Measurements from ENCODE around the gene ZNF423. TPM values are rescaled to one million over a fixed set of nuclear protein-coding genes. Genes with fewer than 3 reads are reported as not detected.

Gene ZNF423
- total RNA-seq, 3 donors from 2014 or later (not counting 1 experiment from before 2014, with no cell fraction given) = not detected

GRCh38 chr16:49623501-49624266 lies 232.2 kb downstream of the ZNF423 start:
- WGBS (ENCODE audit: insufficient coverage) = 83% methylated on average over 6 of the region's 8 CpGs
- H3K27ac Mint-ChIP-seq = no peak overlapping the region
- Histone ChIP-seq H3K36me3 (ENCODE audit: control insufficient read depth, insufficient read depth, low read length) (no peaks in the 10 kb centered on the region), H3K27me3 (ENCODE audit: control insufficient read depth, insufficient read depth, low read length) (no peaks in the 10 kb centered on the region), H3K4me3 (ENCODE audit: low read length) (no peak overlapping the region), H3K9me3 (ENCODE audit: control insufficient read depth, insufficient read depth, low read length) (peaks cover 3% of the 10 kb centered on the region), H3K4me1 (ENCODE audit: control insufficient read depth, insufficient read depth, low read length) (no peaks in the 10 kb centered on the region), H3K27ac (ENCODE audit: low read length) (no peak overlapping the region)
- intact Hi-C loops (cut with micrococcal nuclease) = no loop called here
- no peaks in the 10 kb centered on the region for H3K36me3 Mint-ChIP-seq
- TF ChIP-seq CTCF (IDR thresholded peaks at IDR 0.05) = no peak
- H3K9me3 Mint-ChIP-seq = no peaks in the 10 kb centered on the region
- no peaks in the 10 kb centered on the region for H3K27me3 Mint-ChIP-seq (ENCODE audit: low read depth in 2 of 2)
- H3K4me1 Mint-ChIP-seq = no peaks in the 10 kb centered on the region
- no peak overlapping the region for H3K4me3 Mint-ChIP-seq
- no peak for ATAC-seq
- DNase-seq = no peak

GRCh38 chr16:49622421-49623402 lies 233.2 kb downstream of the ZNF423 start:
- Histone ChIP-seq H3K27ac (ENCODE audit: low read length) (no peak overlapping the region), H3K36me3 (ENCODE audit: control insufficient read depth, insufficient read depth, low read length) (no peaks in the 10 kb centered on the region), H3K4me3 (ENCODE audit: low read length) (no peak overlapping the region), H3K27me3 (ENCODE audit: control insufficient read depth, insufficient read depth, low read length) (no peaks in the 10 kb centered on the region), H3K4me1 (ENCODE audit: control insufficient read depth, insufficient read depth, low read length) (no peaks in the 10 kb centered on the region), H3K9me3 (ENCODE audit: control insufficient read depth, insufficient read depth, low read length) (no peaks in the 10 kb centered on the region)
- WGBS (ENCODE audit: insufficient coverage) = 93% methylated on average over 17 of the region's 17 CpGs
- H3K36me3 Mint-ChIP-seq = no peaks in the 10 kb centered on the region
- H3K27ac Mint-ChIP-seq = no peak overlapping the region
- DNase-seq = no peak
- no peaks in the 10 kb centered on the region for H3K27me3 Mint-ChIP-seq (ENCODE audit: low read depth in 2 of 2)
- no peaks in the 10 kb centered on the region for H3K4me1 Mint-ChIP-seq
- ATAC-seq = no peak
- intact Hi-C loops (cut with micrococcal nuclease) = no loop called here
- no peak overlapping the region for H3K4me3 Mint-ChIP-seq
- no peak for TF ChIP-seq CTCF (IDR thresholded peaks at IDR 0.05)
- H3K9me3 Mint-ChIP-seq = no peaks in the 10 kb centered on the region

GRCh38 chr16:49622084-49622390 lies 233.9 kb downstream of the ZNF423 start:
- Histone ChIP-seq H3K27me3 (ENCODE audit: control insufficient read depth, insufficient read depth, low read length) (no peaks in the 10 kb centered on the region), H3K36me3 (ENCODE audit: control insufficient read depth, insufficient read depth, low read length) (no peaks in the 10 kb centered on the region), H3K9me3 (ENCODE audit: control insufficient read depth, insufficient read depth, low read length) (no peaks in the 10 kb centered on the region), H3K27ac (ENCODE audit: low read length) (no peak overlapping the region), H3K4me3 (ENCODE audit: low read length) (no peak overlapping the region), H3K4me1 (ENCODE audit: control insufficient read depth, insufficient read depth, low read length) (no peaks in the 10 kb centered on the region)
- intact Hi-C loops (cut with micrococcal nuclease) = no loop called here
- Mint-ChIP-seq H3K4me1 (no peaks in the 10 kb centered on the region), H3K9me3 (no peaks in the 10 kb centered on the region), H3K27ac (no peak overlapping the region), H3K4me3 (no peak overlapping the region), H3K36me3 (no peaks in the 10 kb centered on the region), H3K27me3 (ENCODE audit: low read depth in 2 of 2) (no peaks in the 10 kb centered on the region)
- ATAC-seq = no peak
- WGBS (ENCODE audit: insufficient coverage) = 80% methylated on average over 4 of the region's 4 CpGs
- DNase-seq = no peak
- no peak for TF ChIP-seq CTCF (IDR thresholded peaks at IDR 0.05)
